Measurements from ENCODE around the gene OR5P2. TPM values are rescaled to one million over a fixed set of nuclear protein-coding genes. Genes with fewer than 3 reads are reported as not detected.

Gene OR5P2, protein sequence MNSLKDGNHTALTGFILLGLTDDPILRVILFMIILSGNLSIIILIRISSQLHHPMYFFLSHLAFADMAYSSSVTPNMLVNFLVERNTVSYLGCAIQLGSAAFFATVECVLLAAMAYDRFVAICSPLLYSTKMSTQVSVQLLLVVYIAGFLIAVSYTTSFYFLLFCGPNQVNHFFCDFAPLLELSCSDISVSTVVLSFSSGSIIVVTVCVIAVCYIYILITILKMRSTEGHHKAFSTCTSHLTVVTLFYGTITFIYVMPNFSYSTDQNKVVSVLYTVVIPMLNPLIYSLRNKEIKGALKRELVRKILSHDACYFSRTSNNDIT
- polyA plus RNA-seq (2012; rRNA removed) = not detected in 2 replicates
- polyA plus RNA-seq (2012; cell fraction: cytosol; rRNA removed) = not detected in 2 replicates
- 0.20 and 0.35 TPM in 2 replicates for polyA plus RNA-seq (2012; cell fraction: nucleus; rRNA removed)

DNA sequence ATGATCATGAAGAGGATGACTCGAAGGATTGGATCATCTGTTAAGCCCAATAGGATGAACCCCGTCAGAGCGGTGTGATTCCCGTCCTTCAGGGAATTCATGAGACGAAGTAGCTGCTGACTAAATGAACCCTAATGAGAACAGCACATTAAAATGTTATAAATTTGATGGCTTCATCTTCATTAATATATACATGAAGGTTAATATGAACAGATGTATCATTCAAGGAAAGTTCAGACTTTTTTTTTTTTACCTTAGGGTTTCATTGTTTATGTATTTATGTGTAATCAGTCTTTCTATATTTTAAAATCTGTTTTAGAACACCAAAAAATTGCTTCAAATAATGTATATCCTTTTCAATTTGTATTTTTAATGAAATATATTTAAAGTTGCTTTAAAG lies at the start of gene OR5P2:
TSS of gene OR5P2 (minus strand) at position 101 of the 400 bp plus-strand sequence. CDS start at position 101, 0 bp downstream.
- H3K9me2 ChIP-seq = no peaks in the 10 kb centered on the region
- no peaks in the 10 kb centered on the region for H3K9me3 ChIP-seq
- no peak for DNase-seq
- no peaks in the 10 kb centered on the region for H4K20me1 ChIP-seq (ENCODE audit: insufficient read depth)
- no peak within 1 kb of the TSS for H3K9ac ChIP-seq
- no peak within 1 kb of the TSS for H2AFZ ChIP-seq (ENCODE audit: low read depth)
- 17% methylated on average over 5 of the region's 5 CpGs for WGBS (ENCODE audit: low lambda C conversion rate)
- H3K4me3 ChIP-seq (ENCODE audit: low read depth in 2 of 2, low read length in 1 of 2) = no peak within 1 kb of the TSS
- no peaks in the 10 kb centered on the region for H3K36me3 ChIP-seq (replicated peaks in 1 of 2; ENCODE audit: control insufficient read depth in 1 of 2, insufficient read depth in 2 of 2, low read length in 1 of 2)
- no peaks in the 10 kb centered on the region for H3F3A ChIP-seq (replicated peaks; ENCODE audit: insufficient read depth)
- no peaks in the 10 kb centered on the region for H3K79me2 ChIP-seq (ENCODE audit: insufficient read depth)
- no peaks in the 10 kb centered on the region for H3K27me3 ChIP-seq (ENCODE audit: insufficient read depth)
- no peaks in the 10 kb centered on the region for H3K4me1 ChIP-seq (ENCODE audit: control insufficient read depth in 1 of 2, insufficient read depth in 2 of 2, low read depth in 1 of 2, low read length in 1 of 2)
- POLR2A ChIA-PET = no interaction called here
- H3K4me2 ChIP-seq = no peak within 1 kb of the TSS
- H3K27ac ChIP-seq (ENCODE audit: low read depth in 2 of 2, low read length in 1 of 2) = no peak within 1 kb of the TSS
- CTCF ChIA-PET = interaction anchor here (0.7 kb wide), 1 partner anchor 192 kb away, joined by 3 read pairs; no protein-coding TSS in a partner anchor
- TF ChIP-seq JUND (IDR thresholded peaks at IDR 0.05) (no peak), EZH2phosphoT487 (IDR thresholded peaks at IDR 0.05; ENCODE audit: borderline replicate concordance, low read depth) (no peak), FOSL2 (IDR thresholded peaks at IDR 0.05; ENCODE audit: borderline replicate concordance, low read depth) (no peak), MEF2A (IDR thresholded peaks at IDR 0.05; ENCODE audit: borderline replicate concordance, low read depth) (no peak), SIN3A (IDR thresholded peaks at IDR 0.05; ENCODE audit: borderline replicate concordance, low read depth, low read length) (no peak), EP300 (IDR thresholded peaks at IDR 0.05; ENCODE audit: borderline replicate concordance in 1 of 2, low read depth in 1 of 2, low read length in 1 of 2) (no peak), TCF12 (IDR thresholded peaks at IDR 0.05) (no peak), RXRA (IDR thresholded peaks at IDR 0.05; ENCODE audit: borderline replicate concordance, low read depth) (no peak), CHD2 (IDR thresholded peaks at IDR 0.05; ENCODE audit: low read length, partially characterized antibody) (no peak), NFIC (IDR thresholded peaks at IDR 0.05; ENCODE audit: borderline replicate concordance) (no peak), RFX5 (IDR thresholded peaks at IDR 0.05; ENCODE audit: low read length) (no peak)
- TF ChIP-seq, protein P1, sequence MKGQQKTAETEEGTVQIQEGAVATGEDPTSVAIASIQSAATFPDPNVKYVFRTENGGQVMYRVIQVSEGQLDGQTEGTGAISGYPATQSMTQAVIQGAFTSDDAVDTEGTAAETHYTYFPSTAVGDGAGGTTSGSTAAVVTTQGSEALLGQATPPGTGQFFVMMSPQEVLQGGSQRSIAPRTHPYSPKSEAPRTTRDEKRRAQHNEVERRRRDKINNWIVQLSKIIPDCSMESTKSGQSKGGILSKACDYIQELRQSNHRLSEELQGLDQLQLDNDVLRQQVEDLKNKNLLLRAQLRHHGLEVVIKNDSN (IDR thresholded peaks at IDR 0.05; ENCODE audit: borderline replicate concordance, low read depth) = no peak

DNA sequence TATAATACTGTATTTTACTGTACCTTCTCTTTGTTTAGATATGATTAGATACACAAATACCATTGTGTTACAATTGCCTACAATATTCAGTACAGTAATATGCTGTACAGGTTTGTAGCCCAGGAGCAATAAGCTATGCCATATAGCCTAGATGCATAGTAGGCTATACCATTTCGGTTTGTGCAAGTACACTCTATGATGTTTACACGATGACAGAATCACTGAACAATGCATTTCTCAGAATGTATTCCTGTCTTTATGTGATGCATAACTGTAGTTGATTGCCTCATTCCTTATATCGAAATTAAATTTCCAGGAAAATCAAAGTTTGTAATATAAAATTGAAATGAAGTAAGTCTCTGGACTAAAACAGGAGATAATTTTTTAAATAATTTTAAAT lies 49.3 kb upstream of the OR5P2 start:
- Histone ChIP-seq H3K79me2 (ENCODE audit: insufficient read depth) (no peaks in the 10 kb centered on the region), H3K9me2 (no peaks in the 10 kb centered on the region), H3K27ac (ENCODE audit: low read depth in 2 of 2, low read length in 1 of 2) (no peak overlapping the region), H3F3A (replicated peaks; ENCODE audit: insufficient read depth) (no peaks in the 10 kb centered on the region), H3K4me1 (ENCODE audit: control insufficient read depth in 1 of 2, insufficient read depth in 2 of 2, low read depth in 1 of 2, low read length in 1 of 2) (no peaks in the 10 kb centered on the region; a peak in 1 of 4 replicates), H4K20me1 (ENCODE audit: insufficient read depth) (no peaks in the 10 kb centered on the region), H2AFZ (ENCODE audit: low read depth) (no peak overlapping the region), H3K27me3 (ENCODE audit: insufficient read depth) (peaks cover 12% of the 10 kb centered on the region), H3K9ac (no peak overlapping the region), H3K4me3 (ENCODE audit: low read depth in 2 of 2, low read length in 1 of 2) (no peak overlapping the region), H3K9me3 (no peaks in the 10 kb centered on the region), H3K36me3 (replicated peaks in 1 of 2; ENCODE audit: control insufficient read depth in 1 of 2, insufficient read depth in 2 of 2, low read length in 1 of 2) (no peaks in the 10 kb centered on the region), H3K4me2 (no peak overlapping the region)
- TF ChIP-seq NFIC (IDR thresholded peaks at IDR 0.05; ENCODE audit: borderline replicate concordance) (no peak), RCOR1 (IDR thresholded peaks at IDR 0.05; ENCODE audit: low read length) (no peak), GABPA (IDR thresholded peaks at IDR 0.05; ENCODE audit: low read depth) (no peak), SMC3 (IDR thresholded peaks at IDR 0.05; ENCODE audit: low read depth, low read length) (no peak), CHD2 (IDR thresholded peaks at IDR 0.05; ENCODE audit: low read length, partially characterized antibody) (no peak), RAD21 (IDR thresholded peaks at IDR 0.05; ENCODE audit: low read length) (no peak), JUND (IDR thresholded peaks at IDR 0.05) (no peak), MEF2A (IDR thresholded peaks at IDR 0.05; ENCODE audit: borderline replicate concordance, low read depth) (no peak)
- TF ChIP-seq, protein P2, sequence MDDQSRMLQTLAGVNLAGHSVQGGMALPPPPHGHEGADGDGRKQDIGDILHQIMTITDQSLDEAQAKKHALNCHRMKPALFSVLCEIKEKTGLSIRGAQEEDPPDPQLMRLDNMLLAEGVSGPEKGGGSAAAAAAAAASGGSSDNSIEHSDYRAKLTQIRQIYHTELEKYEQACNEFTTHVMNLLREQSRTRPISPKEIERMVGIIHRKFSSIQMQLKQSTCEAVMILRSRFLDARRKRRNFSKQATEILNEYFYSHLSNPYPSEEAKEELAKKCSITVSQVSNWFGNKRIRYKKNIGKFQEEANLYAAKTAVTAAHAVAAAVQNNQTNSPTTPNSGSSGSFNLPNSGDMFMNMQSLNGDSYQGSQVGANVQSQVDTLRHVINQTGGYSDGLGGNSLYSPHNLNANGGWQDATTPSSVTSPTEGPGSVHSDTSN (IDR thresholded peaks at IDR 0.05) = no peak
- ChIA-PET CTCF (no interaction called here), POLR2A (no interaction called here)
- no peak for DNase-seq
- 2% methylated on average over 3 of the region's 3 CpGs for WGBS (ENCODE audit: low lambda C conversion rate)

All from SK-N-SH (cell line).